Measurements from ENCODE around the gene KCNS1. TPM values are rescaled to one million over a fixed set of nuclear protein-coding genes. Genes with fewer than 3 reads are reported as not detected.

The KCNS1 gene
- total and polyA plus RNA-seq, 8 donors: 0.04 to 1.3 (median 0.09) TPM; not detected in 1

DNA sequence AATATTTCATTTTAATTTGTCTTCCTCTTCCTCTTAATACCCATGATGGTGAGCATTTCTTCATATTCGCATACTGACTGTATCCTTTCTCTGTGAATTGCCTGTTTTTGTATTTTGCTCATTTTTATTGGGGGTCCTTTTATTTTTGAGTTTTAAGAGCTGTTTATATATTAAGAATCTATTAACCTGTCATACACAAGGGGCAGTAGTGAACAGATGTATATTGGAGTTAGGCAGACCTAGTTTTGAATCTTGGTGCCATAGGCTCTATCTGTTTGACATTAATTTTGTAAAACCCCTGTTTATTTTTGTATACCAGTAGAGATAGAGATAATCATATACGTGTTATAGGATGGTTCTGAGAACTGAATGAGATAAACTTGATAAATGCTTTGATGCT, 17.1 kb upstream of the KCNS1 start:
- H3K27me3 ChIP-seq: no peaks in the 10 kb centered on the region
- TF ChIP-seq CTCF (IDR thresholded peaks at IDR 0.05): no peak
- H3K27ac ChIP-seq: no peak overlapping the region
- 64 to 74% methylated on average over 2 of the region's 2 CpGs for WGBS, 2 donors
- intact Hi-C loops (cut with DNase I): no loop called here
- H3K9me3 ChIP-seq: no peaks in the 10 kb centered on the region
- ATAC-seq (no peak), DNase-seq (no peak), FAIRE-seq (no peak)
- no peak overlapping the region for H3K4me3 ChIP-seq
- H3K36me3 ChIP-seq: no peaks in the 10 kb centered on the region
- no peaks in the 10 kb centered on the region for H3K4me1 ChIP-seq

DNA sequence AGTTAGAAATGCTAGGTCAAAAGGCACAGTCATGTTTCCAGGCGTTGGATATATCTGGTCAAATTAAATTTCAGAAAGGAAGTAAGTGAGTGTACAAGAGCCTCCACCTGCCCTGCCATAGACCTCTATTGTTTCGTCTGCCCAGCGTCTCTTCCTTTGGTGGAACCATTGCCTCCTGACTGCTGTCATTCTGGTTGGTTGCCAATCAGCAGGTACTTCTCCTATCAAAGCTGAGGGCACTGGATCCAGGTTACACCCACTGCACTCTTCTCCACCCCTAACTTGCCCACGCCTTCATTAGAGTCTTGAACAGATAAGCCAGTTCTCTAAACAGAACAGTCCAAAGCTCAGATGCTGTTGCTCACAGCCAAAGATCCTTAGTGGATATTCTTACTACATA, 16.7 kb upstream of the KCNS1 start:
- Histone ChIP-seq H3K36me3 (no peaks in the 10 kb centered on the region), H3K27me3 (no peaks in the 10 kb centered on the region), H3K4me3 (no peak overlapping the region), H3K9me3 (no peaks in the 10 kb centered on the region), H3K27ac (no peak overlapping the region), H3K4me1 (no peaks in the 10 kb centered on the region)
- FAIRE-seq (no peak), DNase-seq (no peak), ATAC-seq (no peak)
- intact Hi-C loops (cut with DNase I): no loop called here
- no peak for TF ChIP-seq CTCF (IDR thresholded peaks at IDR 0.05)
- WGBS, 2 donors: 46 to 48% methylated on average over 4 of the region's 4 CpGs

- no peak for FAIRE-seq
- no peak overlapping the region for H3K4me3 ChIP-seq
- no peaks in the 10 kb centered on the region for H3K9me3 ChIP-seq
- WGBS, 2 donors: 70 to 72% methylated on average over 4 of the region's 4 CpGs
- no peaks in the 10 kb centered on the region for H3K27me3 ChIP-seq
- no peak for TF ChIP-seq CTCF (IDR thresholded peaks at IDR 0.05)
- H3K36me3 ChIP-seq: no peaks in the 10 kb centered on the region
- no peak for ATAC-seq
- no peak overlapping the region for H3K27ac ChIP-seq
- intact Hi-C loops (cut with DNase I): no loop called here
- H3K4me1 ChIP-seq: no peaks in the 10 kb centered on the region
- DNase-seq: no peak
Observed at GRCh38 chr20:45115829-45116228, 14.9 kb upstream of the KCNS1 start.

GRCh38 chr20:45115386-45115774, 14.5 kb upstream of the KCNS1 start:
- 58 to 67% methylated on average over 3 of the region's 3 CpGs for WGBS, 2 donors
- TF ChIP-seq CTCF (IDR thresholded peaks at IDR 0.05): no peak
- no peak overlapping the region for H3K4me3 ChIP-seq
- H3K36me3 ChIP-seq: no peaks in the 10 kb centered on the region
- ATAC-seq (no peak), FAIRE-seq (no peak), DNase-seq (no peak)
- H3K4me1 ChIP-seq: no peaks in the 10 kb centered on the region
- no peaks in the 10 kb centered on the region for H3K9me3 ChIP-seq
- H3K27ac ChIP-seq: no peak overlapping the region
- no peaks in the 10 kb centered on the region for H3K27me3 ChIP-seq
- intact Hi-C loops (cut with DNase I): no loop called here

DNA sequence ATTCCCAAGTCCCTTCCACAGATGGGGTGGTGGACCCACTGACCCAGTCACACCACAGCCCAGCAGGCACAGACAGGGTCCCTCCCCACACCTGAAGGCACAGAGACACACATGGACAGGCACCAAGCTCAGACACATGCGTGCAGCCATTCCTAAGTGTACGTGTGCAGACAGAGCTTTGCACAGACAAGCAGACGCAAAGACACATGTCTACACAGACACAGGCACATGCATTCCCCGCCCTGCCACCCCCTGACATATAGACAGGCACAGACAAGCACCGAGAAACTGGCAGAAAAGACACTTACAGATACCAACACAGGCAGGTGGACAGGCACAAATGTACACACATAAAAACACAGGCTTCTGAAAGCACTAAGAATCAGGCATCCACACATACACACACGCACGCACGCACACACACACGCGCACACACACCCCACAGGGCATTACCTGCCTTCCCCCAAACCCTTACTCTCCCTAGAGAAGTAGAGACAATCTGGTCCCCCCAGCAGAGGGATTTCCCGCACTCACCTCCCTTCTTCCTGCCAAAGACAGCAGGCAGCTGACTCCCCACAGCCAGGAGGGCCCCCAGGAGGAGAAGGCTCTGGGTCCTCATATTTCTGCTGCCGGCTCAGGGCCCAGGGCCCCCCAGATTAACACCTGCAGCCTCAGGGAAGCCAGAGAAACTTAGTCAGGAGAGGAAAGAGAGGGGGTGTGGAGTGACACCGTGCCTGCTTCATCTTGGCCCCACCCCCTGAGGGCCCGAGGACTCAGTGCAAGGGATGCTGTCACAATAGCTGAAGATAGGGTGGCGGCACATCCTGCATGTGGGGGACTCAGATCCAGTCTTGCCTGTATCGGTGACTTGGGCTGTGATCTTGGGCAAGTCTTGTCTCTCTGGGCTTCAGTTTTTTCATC, 13.8 kb upstream of the KCNS1 start, which contains the start of gene WFDC5:
TSS of gene WFDC5 (minus strand) at position 710 of the 921 bp plus-strand sequence. CDS start at position 619, 91 bp downstream.
- H3K4me1 ChIP-seq: no peaks in the 10 kb centered on the region
- no peaks in the 10 kb centered on the region for H3K27me3 ChIP-seq
- intact Hi-C loops (cut with DNase I): no loop called here
- DNase-seq (no peak), FAIRE-seq (no peak), ATAC-seq (no peak)
- H3K27ac ChIP-seq: no peak within 1 kb of the TSS
- no peaks in the 10 kb centered on the region for H3K9me3 ChIP-seq
- TF ChIP-seq CTCF (IDR thresholded peaks at IDR 0.05): no peak
- H3K4me3 ChIP-seq: no peak within 1 kb of the TSS
- no peaks in the 10 kb centered on the region for H3K36me3 ChIP-seq
- WGBS, 2 donors: 52 to 53% methylated on average over 16 of the region's 16 CpGs
